ENCODE measurements around the gene ANKRD24.

- TF ChIP-seq CTCF (IDR thresholded peaks at IDR 0.05; ENCODE audit: insufficient read depth, low read length): no peak
- TF ChIP-seq POLR2AphosphoS5 (IDR thresholded peaks at IDR 0.05; ENCODE audit: low read depth): no peak
- TF ChIP-seq REST (IDR thresholded peaks at IDR 0.05; ENCODE audit: insufficient replicate concordance, low read depth): no peak
- no peak for TF ChIP-seq SPI1 (IDR thresholded peaks at IDR 0.05; ENCODE audit: borderline replicate concordance, low read depth)
- no peak for TF ChIP-seq GABPA (IDR thresholded peaks at IDR 0.05; ENCODE audit: low read depth)
These were observed 30.9 kb upstream of the ANKRD24 start for GRCh38 chr19:4151623-4152022.

Data from HL-60 (cell line).